ENCODE measurements around the gene DNAJC13.

DNA sequence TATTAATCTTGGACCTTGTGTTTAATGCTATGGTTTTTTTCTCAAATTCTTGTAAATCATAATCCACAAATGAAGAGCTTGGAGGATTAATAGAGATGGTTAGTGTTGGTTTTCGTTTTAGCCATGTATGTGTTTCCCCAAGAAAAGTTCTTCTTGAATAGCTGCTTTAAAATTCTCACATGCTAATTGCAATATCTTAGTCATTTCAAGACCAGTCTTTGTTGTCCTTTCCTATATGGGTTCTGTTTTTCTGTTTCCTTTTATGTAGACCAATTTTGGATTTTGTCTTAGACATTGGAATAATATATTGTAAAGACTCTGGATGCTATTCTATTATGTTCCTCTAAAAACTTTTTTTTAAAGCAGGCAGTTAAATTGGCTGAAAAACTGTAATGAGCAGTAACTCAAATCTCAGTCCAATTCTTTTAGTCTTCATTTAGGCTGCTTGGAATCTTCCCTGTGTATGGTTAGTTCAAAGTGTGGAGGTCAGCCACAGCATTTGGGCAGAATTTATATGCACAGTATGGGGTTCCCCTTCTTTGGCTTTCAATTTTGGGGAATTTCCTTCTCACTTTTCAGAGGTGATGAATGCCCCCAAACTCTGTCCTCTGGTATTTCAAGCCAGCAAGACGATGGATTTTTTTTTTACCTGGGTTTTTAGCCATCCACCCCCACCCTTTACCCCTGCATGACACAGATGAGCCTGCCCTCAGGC is 39.1 kb upstream of the DNAJC13 start:
- TF ChIP-seq, protein P1, sequence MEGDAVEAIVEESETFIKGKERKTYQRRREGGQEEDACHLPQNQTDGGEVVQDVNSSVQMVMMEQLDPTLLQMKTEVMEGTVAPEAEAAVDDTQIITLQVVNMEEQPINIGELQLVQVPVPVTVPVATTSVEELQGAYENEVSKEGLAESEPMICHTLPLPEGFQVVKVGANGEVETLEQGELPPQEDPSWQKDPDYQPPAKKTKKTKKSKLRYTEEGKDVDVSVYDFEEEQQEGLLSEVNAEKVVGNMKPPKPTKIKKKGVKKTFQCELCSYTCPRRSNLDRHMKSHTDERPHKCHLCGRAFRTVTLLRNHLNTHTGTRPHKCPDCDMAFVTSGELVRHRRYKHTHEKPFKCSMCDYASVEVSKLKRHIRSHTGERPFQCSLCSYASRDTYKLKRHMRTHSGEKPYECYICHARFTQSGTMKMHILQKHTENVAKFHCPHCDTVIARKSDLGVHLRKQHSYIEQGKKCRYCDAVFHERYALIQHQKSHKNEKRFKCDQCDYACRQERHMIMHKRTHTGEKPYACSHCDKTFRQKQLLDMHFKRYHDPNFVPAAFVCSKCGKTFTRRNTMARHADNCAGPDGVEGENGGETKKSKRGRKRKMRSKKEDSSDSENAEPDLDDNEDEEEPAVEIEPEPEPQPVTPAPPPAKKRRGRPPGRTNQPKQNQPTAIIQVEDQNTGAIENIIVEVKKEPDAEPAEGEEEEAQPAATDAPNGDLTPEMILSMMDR (IDR thresholded peaks at IDR 0.05) = no peak
- no peak for TF ChIP-seq POLR2AphosphoS5 (IDR thresholded peaks at IDR 0.05)
- no peak for TF ChIP-seq POLR2A (IDR thresholded peaks at IDR 0.05; ENCODE audit: low read depth)
- no peak for TF ChIP-seq EP300 (IDR thresholded peaks at IDR 0.05)

All from esophagus muscularis mucosa (tissue), 4 donors.